Activated CD4-positive, CD25-positive, alpha-beta regulatory T cell treated with anti-CD3 and anti-CD28 coated beads, Interleukin-2, amount 50 U/mL, for 24 hours (primary cell): ENCODE data around the gene ADAM33.

Experiments used
- ATAC-seq, 2 donors: fragments of 150-1000 bp; cut with Tn5 transposase; one replicate each; pipeline ENCODE4 v1.10.0; 2021; ENCODE audit warnings: mild to moderate bottlenecking in 1 of 2, moderate library complexity in 1 of 2

Gene ADAM33

DNA sequence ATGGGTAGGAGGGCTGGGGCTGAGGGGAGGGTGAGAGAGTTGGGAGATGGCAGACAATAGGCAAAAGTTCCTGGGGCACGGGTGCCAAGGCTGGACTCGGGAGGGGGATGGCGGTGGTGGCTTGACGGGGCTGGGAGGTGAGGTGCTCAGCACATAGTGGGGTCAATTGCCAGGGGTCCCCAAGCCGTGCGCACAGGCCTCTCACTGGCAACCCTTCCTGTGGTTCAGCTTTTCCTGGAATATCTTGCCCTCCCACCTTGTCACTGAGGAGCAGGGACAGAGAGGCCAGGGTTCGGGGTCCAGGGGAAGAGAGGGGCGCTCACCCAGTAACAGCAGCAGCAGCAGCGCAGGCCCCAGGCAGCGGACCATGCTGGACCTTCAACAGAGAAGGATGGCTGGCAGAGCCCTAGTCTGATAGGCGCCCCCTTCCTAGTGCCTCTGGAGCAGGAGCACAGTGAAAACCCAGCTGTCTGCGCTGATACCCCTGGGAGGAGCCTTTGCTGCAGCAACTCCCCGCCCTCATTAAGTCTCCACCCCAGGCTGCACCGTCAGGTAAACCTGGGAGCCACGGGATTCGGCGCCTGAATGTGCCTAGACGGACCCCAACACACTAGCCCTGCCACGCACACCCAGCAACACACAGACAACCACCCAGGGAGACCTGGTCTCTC lies 18.6 kb downstream of the ADAM33 start, which contains the start of gene GFRA4:
TSS of gene GFRA4 (minus strand) at position 369 of the 671 bp plus-strand sequence. CDS start at position 369, 0 bp downstream.
- ATAC-seq: no peak

- ATAC-seq: no peak
Observed at GRCh38 chr20:3661814-3662665, 19.8 kb downstream of the ADAM33 start.

- ATAC-seq: no peak
Observed at GRCh38 chr20:3661060-3661813, 20.6 kb downstream of the ADAM33 start.

- ATAC-seq: no peak
Observed at GRCh38 chr20:3660262-3661059, 21.3 kb downstream of the ADAM33 start.

- no peak for ATAC-seq
Observed at GRCh38 chr20:3659492-3660261, 22.1 kb downstream of the ADAM33 start.

- ATAC-seq: peak; percentile 39 to 60
Observed at GRCh38 chr20:3658716-3659491, 22.9 kb downstream of the ADAM33 start.

- ATAC-seq: no peak
Observed at GRCh38 chr20:3658019-3658715, 23.6 kb downstream of the ADAM33 start.

GRCh38 chr20:3655131-3655405 lies 26.7 kb downstream of the ADAM33 start:
- no peak for ATAC-seq

DNA sequence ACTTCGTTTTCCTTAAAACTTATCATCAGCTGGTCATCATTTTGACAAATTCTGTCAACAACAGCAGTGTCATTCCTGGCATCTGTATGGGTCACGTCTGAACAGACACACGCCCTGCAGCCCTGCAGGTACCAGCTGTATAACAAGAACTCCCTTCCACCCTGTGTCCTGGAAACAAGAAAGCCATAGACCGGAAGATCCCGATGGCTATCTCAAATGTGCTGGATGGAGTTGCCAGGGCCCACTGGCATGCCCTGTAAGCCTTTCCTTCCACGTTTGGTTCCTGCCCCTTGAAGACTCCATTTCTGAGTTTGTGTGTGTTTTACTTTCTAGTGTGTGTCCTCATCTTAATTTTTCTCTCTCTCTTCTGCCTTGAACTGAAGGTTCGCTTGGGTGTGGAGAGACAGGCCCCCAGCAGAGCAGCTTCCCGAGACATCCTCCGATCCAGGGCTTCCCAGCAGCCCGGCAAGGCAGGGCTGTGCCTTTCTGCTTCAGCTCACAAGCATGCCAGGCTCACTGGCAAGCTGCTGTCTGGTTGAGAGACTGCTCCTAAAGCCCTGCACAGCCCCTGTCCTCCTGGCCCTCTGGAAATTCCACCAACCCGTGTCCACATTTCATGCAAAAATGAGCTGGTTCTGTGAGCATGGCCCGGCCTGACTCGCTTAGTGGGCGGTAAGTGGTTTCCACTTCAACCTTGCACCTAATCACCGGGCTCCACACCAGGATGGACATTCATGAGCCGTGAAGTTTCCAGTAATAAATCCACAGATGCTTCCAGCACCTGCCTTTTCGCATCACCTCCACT lies 27.3 kb downstream of the ADAM33 start:
- ATAC-seq: no peak

DNA sequence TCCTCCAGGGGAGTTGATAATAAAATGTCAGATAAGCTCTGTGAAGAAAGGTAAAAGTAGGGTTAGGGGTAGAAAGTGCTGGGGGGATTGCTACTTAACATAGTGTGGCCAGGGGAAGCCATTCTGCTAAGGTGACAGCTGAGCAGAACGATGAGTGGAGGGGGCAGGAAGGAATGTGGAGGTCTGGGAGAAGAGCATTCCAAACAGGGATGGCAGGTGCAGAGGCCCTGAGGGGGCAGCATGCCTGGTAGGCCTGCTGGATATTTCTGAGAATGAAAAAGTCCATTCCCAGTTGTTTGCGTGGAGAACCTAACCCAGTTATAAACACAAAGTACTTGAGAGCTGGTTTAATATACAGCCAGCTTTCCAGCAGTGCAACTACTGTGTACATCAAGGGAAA lies 27.9 kb downstream of the ADAM33 start:
- ATAC-seq: no peak

DNA sequence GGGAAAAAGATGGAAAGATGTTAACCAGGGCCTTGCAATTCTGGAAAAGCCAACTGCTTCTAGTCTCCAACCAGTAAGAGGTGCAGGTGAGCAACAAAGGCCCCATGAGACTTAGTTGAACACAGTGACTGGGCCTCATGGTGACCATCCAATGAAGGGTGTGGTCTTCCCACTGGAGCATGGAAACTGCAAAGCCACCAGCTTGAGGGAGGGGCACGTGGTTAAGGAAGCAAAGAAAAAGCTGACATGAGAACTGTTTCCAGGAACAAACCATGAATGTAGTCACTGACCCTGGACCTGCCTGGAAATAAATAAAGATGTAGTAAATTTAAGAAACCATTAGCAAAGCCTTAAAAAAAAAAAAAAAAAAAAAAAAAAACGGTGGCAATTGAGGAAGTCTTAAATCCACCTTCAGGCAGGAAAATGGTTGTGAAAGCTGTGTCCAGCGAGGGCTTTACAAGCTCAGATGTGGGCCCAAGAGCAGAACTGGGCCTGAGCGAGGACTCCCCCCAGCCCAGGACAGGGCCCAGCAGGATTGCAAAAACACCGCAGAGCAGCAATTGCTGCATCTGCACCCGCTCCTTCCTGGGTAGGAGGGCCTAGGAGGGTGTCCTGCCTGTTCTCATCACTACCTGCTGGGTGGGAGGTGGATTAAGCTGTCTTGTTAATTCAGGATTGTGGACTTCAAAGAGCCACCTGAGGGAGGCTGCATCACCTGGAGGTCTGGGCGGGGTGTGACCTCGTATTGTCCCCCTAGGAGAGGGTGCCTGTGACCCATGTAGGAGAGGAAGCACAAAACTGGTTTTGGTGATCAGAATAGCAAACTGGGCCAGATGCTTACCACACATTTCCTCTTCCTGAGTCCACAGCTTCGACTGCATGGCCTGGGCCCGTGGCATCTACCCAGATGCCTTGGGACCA lies 28.9 kb downstream of the ADAM33 start:
- ATAC-seq: no peak

GRCh38 chr20:3652221-3652620 lies 29.6 kb downstream of the ADAM33 start:
- no peak for ATAC-seq

GRCh38 chr20:3651204-3651962 lies 30.4 kb downstream of the ADAM33 start:
- ATAC-seq: no peak

- ATAC-seq: no peak
Observed at GRCh38 chr20:3648951-3649350, 32.9 kb downstream of the ADAM33 start.

DNA sequence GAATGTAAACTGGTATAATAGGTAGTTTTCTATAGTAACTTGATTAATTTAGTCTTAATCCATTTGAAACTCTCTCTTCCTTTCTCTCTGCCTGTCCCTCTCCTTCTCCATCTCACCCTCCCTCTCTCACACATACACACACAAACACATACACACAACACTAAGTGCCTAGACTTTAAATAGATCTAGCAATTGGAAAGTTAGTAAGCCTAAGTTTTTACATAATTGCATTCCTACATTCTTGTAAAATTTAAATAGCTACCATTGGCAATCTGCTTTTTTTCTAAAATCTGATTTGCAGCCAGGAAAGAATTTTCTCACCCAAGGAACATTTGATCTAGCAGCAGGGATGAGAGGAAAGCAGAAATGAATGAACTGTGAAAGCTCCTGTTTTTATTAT lies 34.3 kb downstream of the ADAM33 start:
- no peak for ATAC-seq

DNA sequence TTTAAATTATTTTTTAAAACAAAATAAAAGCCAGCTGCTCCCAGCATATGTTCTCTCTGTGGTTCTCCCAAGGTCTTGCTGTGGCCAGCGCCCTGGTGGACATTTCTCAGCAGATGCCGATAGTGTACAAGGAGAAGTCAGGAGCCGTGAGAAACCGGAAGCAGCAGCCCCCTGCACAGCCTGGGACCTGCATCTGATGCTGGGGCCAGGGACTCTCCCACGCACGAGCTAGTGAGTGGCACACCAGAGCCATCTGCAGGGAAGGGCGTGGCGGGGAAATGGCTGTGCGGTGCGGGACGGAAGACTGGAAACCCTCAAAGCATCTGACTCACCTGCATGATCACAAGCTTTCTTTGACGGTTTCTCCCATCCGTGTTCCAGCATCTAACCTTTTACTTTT lies 35.2 kb downstream of the ADAM33 start:
- ATAC-seq: no peak

DNA sequence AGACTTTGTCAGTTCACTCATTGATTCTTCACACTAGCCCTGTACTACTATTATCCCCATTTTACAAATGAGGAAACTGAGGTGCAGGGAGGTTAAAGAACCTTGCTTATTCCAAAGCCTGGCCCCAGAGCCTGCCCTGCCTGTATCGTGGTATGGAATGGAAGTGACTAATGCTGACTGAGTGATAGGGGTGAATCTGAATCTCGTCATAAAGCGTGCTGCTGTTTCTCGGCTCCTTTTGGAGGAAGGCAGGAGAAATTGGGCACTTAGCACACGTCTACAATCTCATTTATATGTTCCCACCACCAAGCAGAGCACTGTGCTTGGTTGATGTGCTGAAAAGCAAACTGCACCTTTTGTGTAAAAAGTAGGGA lies 35.8 kb downstream of the ADAM33 start:
- no peak for ATAC-seq
